ENCODE results near the gene CCL14.

GRCh38 chr17:35977509-35977908, 9.0 kb downstream of the CCL14 start:
- TF ChIP-seq FOXJ3 (CRISPR knock-in tag; IDR thresholded peaks at IDR 0.05) (no peak), EZH2phosphoT487 (IDR thresholded peaks at IDR 0.05; ENCODE audit: borderline replicate concordance, low read depth) (no peak), POLR2AphosphoS5 (IDR thresholded peaks at IDR 0.05; ENCODE audit: low read depth, low read length) (no peak), RFX5 (IDR thresholded peaks at IDR 0.05; ENCODE audit: low read length) (no peak), SIN3A (IDR thresholded peaks at IDR 0.05; ENCODE audit: borderline replicate concordance, low read depth, low read length) (no peak), RAD21 (IDR thresholded peaks at IDR 0.05; ENCODE audit: low read length) (no peak), CTCF (IDR thresholded peaks at IDR 0.05) (no peak), CHD2 (IDR thresholded peaks at IDR 0.05; ENCODE audit: low read length, partially characterized antibody) (no peak), NFIC (IDR thresholded peaks at IDR 0.05; ENCODE audit: borderline replicate concordance) (no peak), MAX (IDR thresholded peaks at IDR 0.05; ENCODE audit: low read depth) (no peak)

Measured in SK-N-SH (cell line).